Body of pancreas (tissue), 4 donors: ENCODE results near the gene CORO7. TPM values are rescaled to one million over a fixed set of nuclear protein-coding genes. Genes with fewer than 3 reads are reported as not detected.

Source experiments
- ATAC-seq: fragments of 150-250 bp; one replicate; pipeline ENCODE4 v1.9.1; 2016
- DNase-seq, 4 donors: peaks; one replicate each; pipeline ENCODE4 v3.0.0-alpha.2; 2019
- H3K27ac ChIP-seq, 4 donors: fragments of 200-600 bp; sonication (generic); 1 replicate in 3 of 4; 2 replicates in 1 of 4; pipeline versions ENCODE4 v1.5.1 to v1.6.1; 2016 to 2019; ENCODE audit warnings: mild to moderate bottlenecking in 1 of 4, mixed read lengths in 1 of 4, moderate library complexity in 1 of 4
- H3K27me3 ChIP-seq, 2 donors: fragments of 200-600 bp; sonication (generic); one replicate each; pipeline ENCODE4 v1.6.0; 2016; ENCODE audit warnings: mild to moderate bottlenecking in 1 of 2
- H3K36me3 ChIP-seq, 2 donors: fragments of 200-600 bp; sonication (generic); replicated peaks in 1 of 2; 2 replicates each; pipeline ENCODE4 v1.5.1; 2016; ENCODE audit warnings: low read depth in 2 of 2; ENCODE audit not compliant: insufficient read depth in 1 of 2
- H3K4me1 ChIP-seq: fragments of 200-600 bp; sonication (generic); one replicate; pipeline ENCODE4 v1.6.0; 2016
- H3K4me3 ChIP-seq, 2 donors: fragments of 200-600 bp; sonication (generic); 1 replicate in 1 of 2; 2 replicates in 1 of 2; pipeline ENCODE4 v1.5.1; 2016 to 2019
- H3K9me3 ChIP-seq, 3 donors: fragments of 200-600 bp; sonication (generic); 1 replicate in 2 of 3; 2 replicates in 1 of 3; pipeline ENCODE4 v1.5.1; 2016
- POLR2A ChIP-seq, 3 donors: fragments of 450-650 bp; IDR thresholded peaks; one replicate each; pipeline ENCODE4 v1.6.1; 2016; ENCODE audit warnings: antibody characterized with exemption in 3 of 3, mild to moderate bottlenecking in 2 of 3
- WGBS, 2 donors: methylation state at CpG; one replicate each; pipeline ENCODE4 v1.1.5; 2017; 5-methylcytosine and 5-hydroxymethylcytosine counted together
- intact Hi-C: fragments of 100-400 bp; cut with DNase I; formaldehyde crosslinking; loops from one replicate; pipeline ENCODE4 v1.15.1; 2023
- total RNA-seq, 2 donors: library from RNA; depleted of rRNA; stranded (reverse); fragments of >200 nt; gene quantifications; one replicate each; pipeline ENCODE4 v1.1.0, GENCODE V29; 2016
- TF ChIP-seq, protein P1 (sequence below), 7 experiments: fragments of 450-650 bp in 4 of 7; fragments of 200-600 bp in 3 of 7; sonication (generic) in 3 of 7; IDR thresholded peaks; one replicate each; pipeline ENCODE4 v1.5.1; 2016 to 2019; ENCODE audit warnings: antibody characterized with exemption in 7 of 7

The CORO7 gene
- total RNA-seq, result 10 to 100 TPM; 13.2 to 48.8 TPM

DNA sequence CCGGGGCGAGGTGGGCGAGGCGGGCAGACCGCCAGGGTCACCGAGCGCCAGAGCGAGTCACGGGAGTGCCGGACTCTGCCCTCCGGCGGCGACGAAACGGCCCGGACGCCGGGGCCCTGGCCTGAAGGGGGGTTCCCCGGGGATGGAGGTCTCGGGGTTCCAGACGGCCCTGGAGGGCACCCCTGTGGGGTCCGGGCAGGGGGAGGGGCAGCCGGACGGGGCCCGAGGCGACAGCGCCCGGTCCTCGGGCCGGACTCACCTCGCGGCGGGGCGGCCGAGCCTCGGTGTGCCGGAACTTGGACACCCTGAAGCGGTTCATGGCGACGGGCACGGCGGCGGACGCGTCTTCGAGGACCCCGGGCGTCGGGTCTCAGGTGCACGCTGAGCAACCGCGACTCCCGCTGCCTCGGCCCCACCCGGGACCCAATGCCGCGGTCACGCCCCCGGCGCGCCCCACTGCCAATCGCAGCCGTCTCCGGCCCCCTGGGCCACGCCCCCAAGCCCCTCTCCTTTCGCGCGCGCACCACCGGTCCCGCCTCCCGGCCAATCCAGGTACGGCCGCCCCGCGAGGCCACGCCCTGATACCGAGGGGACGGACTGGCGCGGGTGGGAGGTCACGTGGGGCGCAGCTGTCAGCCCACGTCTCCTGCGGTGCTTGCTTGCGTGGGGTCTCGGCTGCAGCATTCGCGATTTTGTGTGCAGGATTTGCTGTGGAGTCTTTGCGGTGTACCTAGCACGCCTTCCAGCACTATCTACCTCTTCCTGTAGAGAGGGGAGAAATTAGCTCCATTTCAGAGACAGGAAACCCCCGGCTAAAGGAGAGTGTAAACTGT, at the start of gene CORO7:
Gene CORO7 (minus strand): TSS at position 397 of the 833 bp plus-strand sequence. CDS start 78 bp downstream, at position 319.
- Histone ChIP-seq H3K36me3 (no peaks in the 10 kb centered on the region), H3K4me1 (peaks cover 14% of the 10 kb centered on the region), H3K4me3 (peak within 1 kb of the TSS; percentile 48 to 53), H3K27ac (peak within 1 kb of the TSS; percentile 33 to 78 (median 56)), H3K27me3 (no peaks in the 10 kb centered on the region), H3K9me3 (no peaks in the 10 kb centered on the region)
- 0% methylated on average over 3 to 57 of the region's 92 CpGs for WGBS, 2 donors
- peak; percentile 49 to 76 (median 66) for TF ChIP-seq POLR2A (IDR thresholded peaks at IDR 0.05)
- TF ChIP-seq, protein P1, sequence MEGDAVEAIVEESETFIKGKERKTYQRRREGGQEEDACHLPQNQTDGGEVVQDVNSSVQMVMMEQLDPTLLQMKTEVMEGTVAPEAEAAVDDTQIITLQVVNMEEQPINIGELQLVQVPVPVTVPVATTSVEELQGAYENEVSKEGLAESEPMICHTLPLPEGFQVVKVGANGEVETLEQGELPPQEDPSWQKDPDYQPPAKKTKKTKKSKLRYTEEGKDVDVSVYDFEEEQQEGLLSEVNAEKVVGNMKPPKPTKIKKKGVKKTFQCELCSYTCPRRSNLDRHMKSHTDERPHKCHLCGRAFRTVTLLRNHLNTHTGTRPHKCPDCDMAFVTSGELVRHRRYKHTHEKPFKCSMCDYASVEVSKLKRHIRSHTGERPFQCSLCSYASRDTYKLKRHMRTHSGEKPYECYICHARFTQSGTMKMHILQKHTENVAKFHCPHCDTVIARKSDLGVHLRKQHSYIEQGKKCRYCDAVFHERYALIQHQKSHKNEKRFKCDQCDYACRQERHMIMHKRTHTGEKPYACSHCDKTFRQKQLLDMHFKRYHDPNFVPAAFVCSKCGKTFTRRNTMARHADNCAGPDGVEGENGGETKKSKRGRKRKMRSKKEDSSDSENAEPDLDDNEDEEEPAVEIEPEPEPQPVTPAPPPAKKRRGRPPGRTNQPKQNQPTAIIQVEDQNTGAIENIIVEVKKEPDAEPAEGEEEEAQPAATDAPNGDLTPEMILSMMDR (IDR thresholded peaks at IDR 0.05), result peak in 4 of 7 experiments; percentile 17 to 37 (median 28)
- peak; percentile 94 to 97 (median 96) for DNase-seq
- ATAC-seq, result peak; percentile 98
- intact Hi-C loops, result no loop called here

DNA sequence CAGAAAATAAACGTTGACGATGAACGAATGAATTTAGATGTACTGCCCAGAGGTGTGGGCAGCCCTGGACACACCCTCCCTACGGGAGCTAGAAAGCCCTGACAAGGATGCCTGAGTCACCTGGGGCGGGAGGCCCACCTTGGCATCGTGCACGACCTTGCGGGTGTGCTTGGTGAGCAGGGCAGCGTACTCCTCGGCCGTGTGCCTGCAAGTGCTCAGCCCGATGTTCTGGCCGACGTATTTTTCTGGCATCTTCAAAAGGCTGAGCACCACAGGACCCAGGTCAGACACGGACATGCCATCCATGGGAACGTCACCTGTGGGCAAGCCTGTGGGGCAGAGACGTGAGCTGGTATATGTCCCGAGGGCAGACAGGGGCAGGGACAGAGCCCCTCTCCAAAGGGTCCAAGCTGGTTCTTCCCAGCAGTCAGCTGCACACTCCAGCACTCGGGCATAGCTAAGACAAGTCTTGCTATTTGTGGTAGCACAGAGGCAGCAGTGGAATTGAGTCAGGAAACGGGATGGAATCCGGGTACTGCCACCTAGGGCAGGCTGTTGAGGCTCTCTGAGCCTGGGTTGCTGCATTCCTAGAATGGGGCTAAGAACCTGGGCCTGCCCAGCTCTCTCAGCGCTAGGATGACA, 47.2 kb upstream of the CORO7 start:
- Histone ChIP-seq H3K27me3 (no peaks in the 10 kb centered on the region), H3K9me3 (no peaks in the 10 kb centered on the region), H3K36me3 (peaks cover 0 to 10% of the 10 kb centered on the region in 2 donors), H3K4me3 (no peak overlapping the region), H3K4me1 (no peaks in the 10 kb centered on the region), H3K27ac (no peak overlapping the region)
- DNase-seq (no peak), ATAC-seq (no peak)
- intact Hi-C loops, result no loop called here
- TF ChIP-seq POLR2A (IDR thresholded peaks at IDR 0.05), result no peak
- TF ChIP-seq, protein P1 (IDR thresholded peaks at IDR 0.05), result no peak
- 80 to 83% methylated on average over 15 to 22 of the region's 22 CpGs for WGBS, 2 donors

DNA sequence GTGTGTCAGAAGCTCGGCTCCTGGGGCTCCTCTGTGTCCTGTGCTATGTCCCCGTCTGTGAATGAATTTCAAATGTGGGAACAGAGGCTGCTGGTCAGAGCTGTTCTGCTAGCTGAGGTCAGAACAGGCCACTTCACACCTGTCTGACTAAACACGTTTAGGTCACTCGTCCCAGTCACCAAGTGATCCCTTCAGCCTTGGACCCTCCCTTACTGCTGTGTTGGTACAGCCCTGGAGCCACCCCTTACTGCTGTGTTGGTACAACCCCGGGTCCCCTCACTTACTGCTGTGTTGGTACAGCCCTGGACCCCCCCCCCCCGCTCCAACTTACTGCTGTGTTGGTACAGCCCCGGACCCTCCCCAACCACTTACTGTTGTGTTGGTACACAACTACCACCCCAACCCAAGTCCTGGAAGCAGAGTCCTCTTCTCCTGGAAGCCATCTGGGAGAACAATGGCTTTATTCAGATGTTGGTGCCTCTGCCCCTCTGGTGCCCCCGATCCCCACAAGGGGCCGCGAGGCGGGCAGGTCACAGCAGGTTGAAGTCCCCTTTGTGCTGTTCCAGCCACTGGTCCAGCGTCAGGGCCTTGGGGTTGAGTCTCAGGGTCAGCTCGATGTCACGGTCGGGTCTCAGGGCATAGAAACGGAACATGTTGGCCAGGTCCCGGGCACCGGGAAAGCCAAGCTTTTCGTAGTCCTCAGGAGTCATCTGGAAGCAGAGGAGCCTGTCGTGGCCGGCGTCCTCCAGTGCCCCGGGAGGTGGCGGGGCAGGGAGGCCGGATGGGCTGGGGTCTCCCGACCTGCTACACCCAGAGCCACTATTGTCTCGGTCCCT, 45.1 kb upstream of the CORO7 start:
- 77 to 79% methylated on average over 12 to 24 of the region's 27 CpGs for WGBS, 2 donors
- Histone ChIP-seq H3K27me3 (no peaks in the 10 kb centered on the region), H3K4me1 (no peaks in the 10 kb centered on the region), H3K36me3 (peaks cover 0 to 10% of the 10 kb centered on the region in 2 donors), H3K9me3 (no peaks in the 10 kb centered on the region), H3K27ac (no peak overlapping the region), H3K4me3 (no peak overlapping the region)
- intact Hi-C loops, result no loop called here
- ATAC-seq, result no peak
- TF ChIP-seq, protein P1 (IDR thresholded peaks at IDR 0.05), result no peak
- DNase-seq, result no peak

DNA sequence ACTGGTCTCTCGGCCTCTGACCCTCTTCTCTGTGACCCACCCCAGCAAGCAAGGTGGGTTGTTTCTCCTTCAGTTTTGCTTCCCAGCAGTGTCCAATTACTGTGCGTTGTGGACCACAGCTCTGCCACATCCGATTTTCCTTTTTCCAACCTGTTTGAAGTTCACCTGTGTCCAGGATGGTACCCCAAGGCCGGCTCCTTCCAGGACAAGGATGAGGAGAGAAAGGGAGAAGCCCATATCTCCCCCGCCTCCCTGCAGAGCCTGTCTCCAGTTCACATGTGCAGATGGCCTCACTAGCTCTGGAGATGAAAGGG, 44.5 kb upstream of the CORO7 start:
- intact Hi-C loops, result no loop called here
- no peak overlapping the region for H3K27ac ChIP-seq
- ATAC-seq, result no peak

More for the DNA sequence above, 44.5 kb upstream of the CORO7 start:
- 88 to 93% methylated on average over 5 of the region's 5 CpGs for WGBS, 2 donors
- DNase-seq, result no peak
- Histone ChIP-seq H3K36me3 (peaks cover 0 to 14% of the 10 kb centered on the region in 2 donors), H3K4me3 (no peak overlapping the region), H3K4me1 (no peaks in the 10 kb centered on the region), H3K27me3 (no peaks in the 10 kb centered on the region), H3K9me3 (no peaks in the 10 kb centered on the region)
- TF ChIP-seq, protein P1 (IDR thresholded peaks at IDR 0.05), result no peak
- no peak for TF ChIP-seq POLR2A (IDR thresholded peaks at IDR 0.05)
